ENCODE results near the gene ACOXL. TPM values are rescaled to one million over a fixed set of nuclear protein-coding genes. Genes with fewer than 3 reads are reported as not detected.
"Not testable (repeated sequence)": the region's sequence is repeated elsewhere in the genome, so short reads cannot be mapped to it uniquely, and the experiment has no call there.

ACOXL gene
- polyA plus RNA-seq, 3 donors, result 0.35 TPM; not detected in 2

GRCh38 chr2:111044066-111044465, 311.7 kb downstream of the ACOXL start:
- H3K36me3 Mint-ChIP-seq, result peaks cover 8 to 16% of the 10 kb centered on the region in 2 donors
- no peak for DNase-seq
- 100% methylated on average over 4 of the region's 4 CpGs for WGBS (ENCODE audit: insufficient coverage)
- no peak overlapping the region for H2AFZ ChIP-seq (ENCODE audit: insufficient read depth, low read depth, low read length, poor library complexity, severe bottlenecking)
- intact Hi-C loops (cut with micrococcal nuclease), result no loop called here
- H3K27ac Mint-ChIP-seq, result no peak overlapping the region
- no peak overlapping the region for H3K4me2 ChIP-seq (replicated peaks; ENCODE audit: extremely low read depth, low read length, poor library complexity, severe bottlenecking)
- peaks cover 12 to 18% (median 14%) of the 10 kb centered on the region in 7 donors for H3K9me3 Mint-ChIP-seq
- H3K4me1 Mint-ChIP-seq, result peaks cover 30% of the 10 kb centered on the region
- H3K9me3 ChIP-seq (replicated peaks in 1 of 2; ENCODE audit: control insufficient read depth in 1 of 2, insufficient read depth in 1 of 2, low read length in 2 of 2), result peaks cover 10 to 14% of the 10 kb centered on the region in 2 donors
- H3K27me3 ChIP-seq (ENCODE audit: control insufficient read depth in 2 of 2, insufficient read depth in 2 of 2, low read length in 2 of 2), result no peaks in the 10 kb centered on the region
- H3K27ac ChIP-seq (ENCODE audit: low read depth in 1 of 2, low read length in 2 of 2), result no peak overlapping the region
- H4K20me1 ChIP-seq (ENCODE audit: insufficient read depth, low read length), result no peaks in the 10 kb centered on the region
- H3K27me3 Mint-ChIP-seq (ENCODE audit: low read depth in 3 of 3), result peaks cover 3 to 12% (median 5%) of the 10 kb centered on the region in 3 donors
- H3K4me3 Mint-ChIP-seq, result no peak overlapping the region
- no peak overlapping the region for H3K9ac ChIP-seq (ENCODE audit: insufficient read depth, low read length, poor library complexity, severe bottlenecking)
- no peak overlapping the region for H3K4me3 ChIP-seq (replicated peaks in 1 of 3; ENCODE audit: low read depth in 2 of 3, low read length in 3 of 3)
- no peak for TF ChIP-seq CTCF (IDR thresholded peaks at IDR 0.05)
- peaks cover 15 to 18% of the 10 kb centered on the region in 2 donors for H3K4me1 ChIP-seq (ENCODE audit: control insufficient read depth in 1 of 2, insufficient read depth in 2 of 2, low read length in 2 of 2)
- no peaks in the 10 kb centered on the region for H3K79me2 ChIP-seq (ENCODE audit: insufficient read depth, low read length)
- H3K36me3 ChIP-seq (replicated peaks in 1 of 2; ENCODE audit: control insufficient read depth in 1 of 2, insufficient read depth in 2 of 2, low read length in 2 of 2), result no peaks in the 10 kb centered on the region

DNA sequence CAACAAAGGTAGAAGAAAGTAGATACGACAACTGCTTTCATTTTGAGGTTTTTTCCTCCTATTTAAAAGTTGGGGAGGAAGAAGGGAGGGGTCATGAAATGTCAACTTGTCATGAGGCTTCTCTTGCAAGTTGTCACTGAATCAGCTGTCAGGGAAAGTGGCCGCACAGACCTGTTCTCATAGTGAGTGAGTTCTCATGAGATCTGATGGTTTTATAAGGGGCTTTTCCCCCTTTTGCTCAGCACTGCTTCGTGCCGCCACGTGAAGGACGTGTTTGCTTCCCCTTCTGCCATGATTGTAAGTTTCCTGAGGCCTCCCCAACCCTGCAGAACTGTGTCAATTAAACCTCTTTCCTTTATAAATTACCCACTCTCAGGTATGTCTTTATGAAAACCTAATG, 312.9 kb downstream of the ACOXL start:
- H2AFZ ChIP-seq (ENCODE audit: insufficient read depth, low read depth, low read length, poor library complexity, severe bottlenecking); H4K20me1 ChIP-seq (ENCODE audit: insufficient read depth, low read length); H3K27ac ChIP-seq (ENCODE audit: low read depth in 1 of 2, low read length in 2 of 2); H3K36me3 ChIP-seq (replicated peaks in 1 of 2; ENCODE audit: control insufficient read depth in 1 of 2, insufficient read depth in 2 of 2, low read length in 2 of 2); intact Hi-C loops (cut with micrococcal nuclease); H3K4me2 ChIP-seq (replicated peaks; ENCODE audit: extremely low read depth, low read length, poor library complexity, severe bottlenecking); H3K4me3 Mint-ChIP-seq; H3K4me3 ChIP-seq (replicated peaks in 1 of 3; ENCODE audit: low read depth in 2 of 3, low read length in 3 of 3); H3K9ac ChIP-seq (ENCODE audit: insufficient read depth, low read length, poor library complexity, severe bottlenecking); H3K27ac Mint-ChIP-seq; DNase-seq; H3K27me3 ChIP-seq (ENCODE audit: control insufficient read depth in 2 of 2, insufficient read depth in 2 of 2, low read length in 2 of 2); H3K79me2 ChIP-seq (ENCODE audit: insufficient read depth, low read length): not testable (repeated sequence)
- H3K9me3 Mint-ChIP-seq, result peaks cover 12 to 18% (median 14%) of the 10 kb centered on the region in 7 donors
- peaks cover 3 to 12% (median 5%) of the 10 kb centered on the region in 3 donors for H3K27me3 Mint-ChIP-seq (ENCODE audit: low read depth in 3 of 3)
- peaks cover 30% of the 10 kb centered on the region for H3K4me1 Mint-ChIP-seq
- Histone ChIP-seq H3K9me3 (replicated peaks in 1 of 2; ENCODE audit: control insufficient read depth in 1 of 2, insufficient read depth in 1 of 2, low read length in 2 of 2) (peaks cover 10 to 14% of the 10 kb centered on the region in 2 donors), H3K4me1 (ENCODE audit: control insufficient read depth in 1 of 2, insufficient read depth in 2 of 2, low read length in 2 of 2) (peaks cover 15 to 18% of the 10 kb centered on the region in 2 donors)
- 100% methylated on average over 1 of the region's 6 CpGs for WGBS (ENCODE audit: insufficient coverage)
- H3K36me3 Mint-ChIP-seq, result peaks cover 8 to 16% of the 10 kb centered on the region in 2 donors
